ENCODE data around the gene ERICH6.

The ERICH6 gene

GRCh38 chr3:150743508-150743907 is 39.8 kb upstream of the ERICH6 start:
- H3K9me3 ChIP-seq (ENCODE audit: insufficient read depth, low read length), result no peaks in the 10 kb centered on the region
- TF ChIP-seq EZH2phosphoT487 (conservative IDR thresholded peaks at IDR 0.05; ENCODE audit: low read length) (no peak), CTCF (IDR thresholded peaks at IDR 0.05; ENCODE audit: insufficient read depth, low read length, poor library complexity, severe bottlenecking) (no peak)
- no peaks in the 10 kb centered on the region; the same call in 1 of the 2 replicates for H4K20me1 ChIP-seq (ENCODE audit: low read depth, low read length)
- H3K9ac ChIP-seq (ENCODE audit: low read length), result no peak overlapping the region
- H3K4me3 ChIP-seq (ENCODE audit: insufficient read depth, low read length, poor library complexity, severe bottlenecking), result no peak overlapping the region
- no peaks in the 10 kb centered on the region for H3K9me2 ChIP-seq (replicated peaks; ENCODE audit: insufficient read depth, low read length)
- H3F3A ChIP-seq (ENCODE audit: insufficient read depth), result peaks cover 9% of the 10 kb centered on the region; the same call in 1 of the 2 replicates
- H2AFZ ChIP-seq (ENCODE audit: low read depth, low read length, severe bottlenecking), result no peak overlapping the region
- H3K36me3 ChIP-seq (ENCODE audit: low read length), result no peaks in the 10 kb centered on the region
- H3K27me3 ChIP-seq (ENCODE audit: low read length), result no peaks in the 10 kb centered on the region
- peaks cover 57% of the 10 kb centered on the region for H3K79me2 ChIP-seq (ENCODE audit: insufficient read depth, low read length)
- H3K27ac ChIP-seq (ENCODE audit: low read depth, low read length), result no peak overlapping the region
- H3K4me2 ChIP-seq (ENCODE audit: low read depth, low read length, poor library complexity, severe bottlenecking), result no peak overlapping the region

- no peak overlapping the region for H3K4me2 ChIP-seq (ENCODE audit: low read depth, low read length, poor library complexity, severe bottlenecking)
- H3K9me2 ChIP-seq (replicated peaks; ENCODE audit: insufficient read depth, low read length), result no peaks in the 10 kb centered on the region
- H3F3A ChIP-seq (ENCODE audit: insufficient read depth), result peaks cover 9% of the 10 kb centered on the region; the same call in 1 of the 2 replicates
- H3K27ac ChIP-seq (ENCODE audit: low read depth, low read length), result no peak overlapping the region
- H3K79me2 ChIP-seq (ENCODE audit: insufficient read depth, low read length), result peaks cover 49% of the 10 kb centered on the region
- no peak overlapping the region for H3K9ac ChIP-seq (ENCODE audit: low read length)
- no peaks in the 10 kb centered on the region; the same call in 1 of the 2 replicates for H4K20me1 ChIP-seq (ENCODE audit: low read depth, low read length)
- H3K9me3 ChIP-seq (ENCODE audit: insufficient read depth, low read length), result no peaks in the 10 kb centered on the region
- H3K36me3 ChIP-seq (ENCODE audit: low read length), result no peaks in the 10 kb centered on the region
- no peak overlapping the region for H2AFZ ChIP-seq (ENCODE audit: low read depth, low read length, severe bottlenecking)
- H3K27me3 ChIP-seq (ENCODE audit: low read length), result no peaks in the 10 kb centered on the region
- H3K4me3 ChIP-seq (ENCODE audit: insufficient read depth, low read length, poor library complexity, severe bottlenecking), result no peak overlapping the region
- TF ChIP-seq CTCF (IDR thresholded peaks at IDR 0.05; ENCODE audit: insufficient read depth, low read length, poor library complexity, severe bottlenecking) (no peak), EZH2phosphoT487 (conservative IDR thresholded peaks at IDR 0.05; ENCODE audit: low read length) (no peak)
Observed at GRCh38 chr3:150742679-150743078, 39.0 kb upstream of the ERICH6 start.

GRCh38 chr3:150742141-150742523 is 38.4 kb upstream of the ERICH6 start:
- Histone ChIP-seq H3K27ac (ENCODE audit: low read depth, low read length) (no peak overlapping the region), H2AFZ (ENCODE audit: low read depth, low read length, severe bottlenecking) (no peak overlapping the region), H3K4me2 (ENCODE audit: low read depth, low read length, poor library complexity, severe bottlenecking) (no peak overlapping the region), H3F3A (ENCODE audit: insufficient read depth) (peaks cover 9% of the 10 kb centered on the region; the same call in 1 of the 2 replicates), H3K9me2 (replicated peaks; ENCODE audit: insufficient read depth, low read length) (no peaks in the 10 kb centered on the region), H3K9ac (ENCODE audit: low read length) (no peak overlapping the region), H3K79me2 (ENCODE audit: insufficient read depth, low read length) (peaks cover 44% of the 10 kb centered on the region), H3K9me3 (ENCODE audit: insufficient read depth, low read length) (no peaks in the 10 kb centered on the region), H3K36me3 (ENCODE audit: low read length) (no peaks in the 10 kb centered on the region), H3K27me3 (ENCODE audit: low read length) (no peaks in the 10 kb centered on the region), H4K20me1 (ENCODE audit: low read depth, low read length) (no peaks in the 10 kb centered on the region; the same call in 1 of the 2 replicates), H3K4me3 (ENCODE audit: insufficient read depth, low read length, poor library complexity, severe bottlenecking) (no peak overlapping the region)
- no peak for TF ChIP-seq CTCF (IDR thresholded peaks at IDR 0.05; ENCODE audit: insufficient read depth, low read length, poor library complexity, severe bottlenecking)
- no peak for TF ChIP-seq EZH2phosphoT487 (conservative IDR thresholded peaks at IDR 0.05; ENCODE audit: low read length)

All from SU-DHL-6 (cell line).